Erythroblast (primary cell): ENCODE data around the gene CRY2.

Source experiments
- GATA1 ChIP-seq: IDR thresholded peaks from 2 replicates; pipeline ENCODE4 v1.6.1; 2011; ENCODE audit warnings: low read depth, mild to moderate bottlenecking, control low read depth, low read length, moderate library complexity
- POLR2A ChIP-seq: IDR thresholded peaks from 2 replicates; pipeline ENCODE4 v1.6.1; 2011; ENCODE audit warnings: mild to moderate bottlenecking, low read length

GRCh38 chr11:45924927-45925326, 77.7 kb downstream of the CRY2 start:
- TF ChIP-seq POLR2A (no peak), GATA1 (no peak)
